Right cardiac atrium (tissue), 5 donors: ENCODE results near the gene KRABD2.
A peak's percentile ranks its signal among the peaks of the same experiment; 100 is the strongest.
"Not testable (repeated sequence)": the region's sequence is repeated elsewhere in the genome, so short reads cannot be mapped to it uniquely, and the experiment has no call there.

Experiments used
- ATAC-seq, 2 donors: fragments of 200-7000 bp; cut with Tn5 transposase; one replicate each; pipeline versions ENCODE4 v1.8.0 to v1.9.1; 2020; ENCODE audit warnings: moderate library complexity in 2 of 2, mild to moderate bottlenecking in 1 of 2
- DNase-seq, 3 donors: peaks; one replicate each; pipeline ENCODE4 v3.0.0-alpha.2; 2020
- H3K27ac ChIP-seq: one replicate; pipeline ENCODE4 v1.5.1; 2013; ENCODE audit warnings: mild to moderate bottlenecking, low read length, control low read depth, moderate library complexity
- H3K27me3 ChIP-seq: one replicate; pipeline ENCODE4 v1.6.1; 2013; ENCODE audit not compliant: control insufficient read depth, insufficient read depth
- H3K4me1 ChIP-seq: one replicate; pipeline ENCODE4 v1.6.1; 2013; ENCODE audit warnings: low read length; ENCODE audit not compliant: control insufficient read depth, insufficient read depth
- H3K4me3 ChIP-seq: one replicate; pipeline ENCODE4 v1.5.1; 2013; ENCODE audit warnings: low read length, control low read depth
- H3K9me3 ChIP-seq: one replicate; pipeline ENCODE4 v1.6.1; 2013; ENCODE audit warnings: low read length; ENCODE audit not compliant: control insufficient read depth
- WGBS: extraction: QIAGEN DNeasy Blood & Tissue Kit; methylation state at CpG from one replicate; pipeline ENCODE4 v1.1.7; 2013; 5-methylcytosine and 5-hydroxymethylcytosine counted together
- intact Hi-C, 4 donors: fragments of 100-400 bp; cut with DNase I; formaldehyde crosslinking; loops; one replicate each; pipeline versions ENCODE4 v1.11.0 to v1.14.0; 2022 to 2023
- donor health status: healthy with polysubstance abuse.
- donor health status: DM: no; HTN: yes; CAD: no.
- donor health status: DM: no; HTN: no; CAD: no.
- donor health status: DM: no; HTN: yes; CAD: no; lungs with severe emphysema.
- donor health status: DM: yes; HTN: yes; CAD: no.

KRABD2 gene

GRCh38 chr17:8409966-8410882 lies 33.7 kb upstream of the KRABD2 start:
- WGBS: 25% methylated on average over 19 of the region's 19 CpGs
- peak; percentile 89 to 94 (median 93) for DNase-seq
- intact Hi-C loops: loop anchor here (2.0 to 10.0 kb wide), 6 partner anchors 335 to 377 kb away; partner anchors contain the start of genes CCDC42 (in 1 of the 4) and SPDYE4 (in 1 of the 4)

GRCh38 chr17:8408371-8408770 lies 31.9 kb upstream of the KRABD2 start:
- DNase-seq (no peak), ATAC-seq (no peak)
- Histone ChIP-seq H3K27ac (no peak overlapping the region), H3K27me3 (no peaks in the 10 kb centered on the region), H3K9me3 (no peaks in the 10 kb centered on the region), H3K4me1 (no peaks in the 10 kb centered on the region), H3K4me3 (no peak overlapping the region)
- 65% methylated on average over 14 of the region's 14 CpGs for WGBS
- intact Hi-C loops: loop anchor here in 1 of 4 donors (10.0 kb wide), 2 partner anchors 336 to 376 kb away; partner anchors contain the start of gene CCDC42

More at GRCh38 chr17:8409966-8410882, 33.7 kb upstream of the KRABD2 start:
- no peak overlapping the region for H3K27ac ChIP-seq
- no peaks in the 10 kb centered on the region for H3K27me3 ChIP-seq
- peak; percentile 92 to 95 for ATAC-seq
- H3K9me3 ChIP-seq: no peaks in the 10 kb centered on the region
- no peak overlapping the region for H3K4me3 ChIP-seq
- no peaks in the 10 kb centered on the region for H3K4me1 ChIP-seq

GRCh38 chr17:8406174-8406573 lies 29.7 kb upstream of the KRABD2 start:
- H3K27me3 ChIP-seq: no peaks in the 10 kb centered on the region
- no peak overlapping the region for H3K27ac ChIP-seq
- no peaks in the 10 kb centered on the region for H3K4me1 ChIP-seq
- DNase-seq: no peak
- no peak overlapping the region for H3K4me3 ChIP-seq
- WGBS: 67% methylated on average over 2 of the region's 2 CpGs
- no peak for ATAC-seq
- intact Hi-C loops: loop anchor here in 1 of 4 donors (10.0 kb wide), 2 partner anchors 339 to 379 kb away; partner anchors contain the start of gene CCDC42
- no peaks in the 10 kb centered on the region for H3K9me3 ChIP-seq

GRCh38 chr17:8405499-8406016 lies 29.1 kb upstream of the KRABD2 start:
- no peak for ATAC-seq
- no peak overlapping the region for H3K27ac ChIP-seq
- no peak overlapping the region for H3K4me3 ChIP-seq
- H3K9me3 ChIP-seq: no peaks in the 10 kb centered on the region
- DNase-seq: no peak
- WGBS: 90% methylated on average over 11 of the region's 11 CpGs
- intact Hi-C loops: loop anchor here in 1 of 4 donors (10.0 kb wide), 2 partner anchors 339 to 379 kb away; partner anchors contain the start of gene CCDC42
- no peaks in the 10 kb centered on the region for H3K27me3 ChIP-seq
- H3K4me1 ChIP-seq: no peaks in the 10 kb centered on the region

- DNase-seq (no peak), ATAC-seq (no peak)
- Histone ChIP-seq H3K9me3 (no peaks in the 10 kb centered on the region), H3K27me3 (no peaks in the 10 kb centered on the region), H3K4me1 (no peaks in the 10 kb centered on the region), H3K4me3 (no peak overlapping the region), H3K27ac (no peak overlapping the region)
- intact Hi-C loops: loop anchor here in 1 of 4 donors (10.0 kb wide), 2 partner anchors 342 to 382 kb away; partner anchors contain the start of gene CCDC42
- 77% methylated on average over 11 of the region's 11 CpGs for WGBS
These were observed 26.5 kb upstream of the KRABD2 start for GRCh38 chr17:8402921-8403536.

- Histone ChIP-seq H3K27me3 (no peaks in the 10 kb centered on the region), H3K9me3 (no peaks in the 10 kb centered on the region), H3K4me1 (no peaks in the 10 kb centered on the region), H3K27ac (no peak overlapping the region), H3K4me3 (no peak overlapping the region)
- no peak for ATAC-seq
- DNase-seq: no peak
- WGBS: 88% methylated on average over 2 of the region's 2 CpGs
- intact Hi-C loops: loop anchor here in 1 of 4 donors (10.0 kb wide), 2 partner anchors 344 to 384 kb away; partner anchors contain the start of gene CCDC42
These were observed 24.6 kb upstream of the KRABD2 start for GRCh38 chr17:8401107-8401506.

- Histone ChIP-seq H3K4me1 (no peaks in the 10 kb centered on the region), H3K4me3 (no peak overlapping the region), H3K27ac (no peak overlapping the region), H3K27me3 (no peaks in the 10 kb centered on the region), H3K9me3 (no peaks in the 10 kb centered on the region)
- WGBS: 52% methylated on average over 6 of the region's 6 CpGs
- no peak for DNase-seq
- intact Hi-C loops: no loop called here
- no peak for ATAC-seq
These were observed 22.5 kb upstream of the KRABD2 start for GRCh38 chr17:8398980-8399379.

- Histone ChIP-seq H3K27ac (no peak within 1 kb of the TSS), H3K27me3 (no peaks in the 10 kb centered on the region), H3K4me1 (no peaks in the 10 kb centered on the region), H3K9me3 (no peaks in the 10 kb centered on the region), H3K4me3 (no peak within 1 kb of the TSS)
- WGBS: 54% methylated on average over 13 of the region's 13 CpGs
- no peak for ATAC-seq
- no peak for DNase-seq
- intact Hi-C loops: no loop called here
These were observed 21.1 kb upstream of the KRABD2 start, which contains the start of gene RNF222 for GRCh38 chr17:8397636-8398035. Gene RNF222 (minus strand): TSS chr17:8397827. CDS start chr17:8393461, 4,366 bp downstream.

- H3K27ac ChIP-seq, DNase-seq, H3K27me3 ChIP-seq, intact Hi-C loops, ATAC-seq, H3K4me3 ChIP-seq, H3K9me3 ChIP-seq, H3K4me1 ChIP-seq: not testable (repeated sequence)
- WGBS: 85% methylated on average over 9 of the region's 9 CpGs
These were observed 18.0 kb upstream of the KRABD2 start for GRCh38 chr17:8394497-8394896.

GRCh38 chr17:8393470-8394231 lies 17.1 kb upstream of the KRABD2 start:
- Histone ChIP-seq H3K4me3 (no peak overlapping the region), H3K9me3 (no peaks in the 10 kb centered on the region), H3K27me3 (no peaks in the 10 kb centered on the region), H3K4me1 (no peaks in the 10 kb centered on the region), H3K27ac (no peak overlapping the region)
- DNase-seq (peak in 1 of 3 donors; percentile 14), ATAC-seq (peak in 1 of 2 donors; percentile 17)
- intact Hi-C loops: no loop called here
- WGBS: 63% methylated on average over 8 of the region's 8 CpGs
